Peyer's patch (tissue), 4 donors: ENCODE data around the gene PPP1R13B. TPM values are rescaled to one million over a fixed set of nuclear protein-coding genes. Genes with fewer than 3 reads are reported as not detected.

ENCODE experiments used
- DNase-seq, 3 donors: peaks; one replicate each; pipeline ENCODE4 v3.0.0-alpha.2; 2017 to 2019
- H3K27ac ChIP-seq, 4 donors: fragments of 200-600 bp; sonication (generic); one replicate each; pipeline ENCODE4 v1.5.1; 2016 to 2019
- H3K27me3 ChIP-seq, 2 donors: fragments of 200-600 bp; sonication (generic); one replicate each; pipeline ENCODE4 v1.5.1; 2019
- H3K36me3 ChIP-seq, 3 donors: fragments of 200-600 bp; sonication (generic); one replicate each; pipeline ENCODE4 v1.5.1; 2016 to 2019
- H3K4me1 ChIP-seq, 4 donors: fragments of 200-600 bp; sonication (generic); one replicate each; pipeline ENCODE4 v1.5.1; 2016 to 2019
- H3K4me3 ChIP-seq, 4 donors: fragments of 200-600 bp; sonication (generic); 1 replicate in 3 of 4; 2 replicates in 1 of 4; pipeline ENCODE4 v1.5.1; 2016 to 2019; ENCODE audit warnings: mild to moderate bottlenecking in 1 of 4
- H3K9me3 ChIP-seq, 4 donors: fragments of 200-600 bp; sonication (generic); one replicate each; pipeline ENCODE4 v1.5.1; 2016 to 2019; ENCODE audit warnings: mild to moderate bottlenecking in 1 of 4
- CTCF ChIP-seq, 6 experiments: fragments of 450-650 bp in 4 of 6; fragments of 200-600 bp in 2 of 6; sonication (generic) in 1 of 6; IDR thresholded peaks; one replicate each; pipeline ENCODE4 v1.5.1; 2017 to 2019; ENCODE audit warnings: antibody characterized with exemption in 6 of 6, mild to moderate bottlenecking in 3 of 6, moderate library complexity in 1 of 6
- POLR2A ChIP-seq, 2 donors: fragments of 450-650 bp; IDR thresholded peaks; one replicate each; pipeline ENCODE4 v1.5.1; 2017; ENCODE audit warnings: antibody characterized with exemption in 2 of 2, mild to moderate bottlenecking in 2 of 2, moderate library complexity in 2 of 2
- total RNA-seq, 4 donors: library from RNA; depleted of rRNA; stranded (reverse); fragments of >200 nt; gene quantifications; one replicate each; pipeline ENCODE4 v1.1.0, GENCODE V29; 2016

The PPP1R13B gene
- total RNA-seq, 4 donors from 2014 or later, result 30.5 to 78.3 (median 54.0) TPM

- no peaks in the 10 kb centered on the region for H3K9me3 ChIP-seq
- H3K4me3 ChIP-seq, result peak overlapping the region in 2 of 4 donors; percentile 89 to 91
- H3K36me3 ChIP-seq, result no peaks in the 10 kb centered on the region
- DNase-seq, result no peak
- TF ChIP-seq CTCF (IDR thresholded peaks at IDR 0.05) (no peak), POLR2A (IDR thresholded peaks at IDR 0.05) (no peak)
- no peaks in the 10 kb centered on the region for H3K27me3 ChIP-seq
- no peak overlapping the region for H3K27ac ChIP-seq
- H3K4me1 ChIP-seq, result peaks cover 4 to 76% (median 11%) of the 10 kb centered on the region in 4 donors
Observed at GRCh38 chr14:103714063-103714724, 133.2 kb downstream of the PPP1R13B start.

- no peak overlapping the region for H3K4me3 ChIP-seq
- no peaks in the 10 kb centered on the region for H3K36me3 ChIP-seq
- H3K27ac ChIP-seq, result no peak overlapping the region
- H3K9me3 ChIP-seq, result no peaks in the 10 kb centered on the region
- no peak for DNase-seq
- H3K27me3 ChIP-seq, result no peaks in the 10 kb centered on the region
- H3K4me1 ChIP-seq, result peaks cover 4 to 70% (median 11%) of the 10 kb centered on the region in 4 donors
- TF ChIP-seq CTCF (IDR thresholded peaks at IDR 0.05) (no peak), POLR2A (IDR thresholded peaks at IDR 0.05) (no peak)
Observed at GRCh38 chr14:103713304-103714062, 133.9 kb downstream of the PPP1R13B start.

GRCh38 chr14:103712633-103713247 lies 134.6 kb downstream of the PPP1R13B start:
- H3K4me1 ChIP-seq, result peaks cover 4 to 63% (median 11%) of the 10 kb centered on the region in 4 donors
- no peaks in the 10 kb centered on the region for H3K27me3 ChIP-seq
- no peaks in the 10 kb centered on the region for H3K36me3 ChIP-seq
- no peaks in the 10 kb centered on the region for H3K9me3 ChIP-seq
- H3K27ac ChIP-seq, result peak overlapping the region in 3 of 4 donors; percentile 25 to 77 (median 75)
- no peak for TF ChIP-seq CTCF (IDR thresholded peaks at IDR 0.05)
- TF ChIP-seq POLR2A (IDR thresholded peaks at IDR 0.05), result no peak
- DNase-seq, result no peak
- H3K4me3 ChIP-seq, result no peak overlapping the region

- DNase-seq, result peak in 1 of 3 donors; percentile 80
- Histone ChIP-seq H3K27ac (peak overlapping the region; percentile 5 to 77 (median 50)), H3K27me3 (no peaks in the 10 kb centered on the region), H3K4me1 (peaks cover 4 to 54% (median 11%) of the 10 kb centered on the region in 4 donors), H3K36me3 (no peaks in the 10 kb centered on the region), H3K9me3 (no peaks in the 10 kb centered on the region), H3K4me3 (no peak overlapping the region)
- TF ChIP-seq POLR2A (IDR thresholded peaks at IDR 0.05), result no peak
- no peak for TF ChIP-seq CTCF (IDR thresholded peaks at IDR 0.05)
Observed at GRCh38 chr14:103711516-103712431, 135.6 kb downstream of the PPP1R13B start.
